H1 (cell line): ENCODE measurements around the gene ICE1.

Experiments
- BRCA1 ChIP-seq: IDR thresholded peaks from 2 replicates; pipeline ENCODE4 v1.6.1; 2012; ENCODE audit warnings: low read depth, low read length, improper control_type of control experiment
- HDAC2 ChIP-seq, 2 experiments: fragments of 300-600 bp in 1 of 2; sonication (generic) in 1 of 2; IDR thresholded peaks; 2 replicates each; pipeline ENCODE4 v1.6.1; 2011 to 2012; ENCODE audit warnings: low read depth in 2 of 2, low read length in 2 of 2, mild to moderate bottlenecking in 2 of 2, moderate library complexity in 2 of 2, borderline replicate concordance in 1 of 2, inconsistent platforms in 1 of 2
- POLR2A ChIP-seq, 2 experiments: IDR thresholded peaks; 1 replicate in 1 of 2; 2 replicates in 1 of 2; pipeline ENCODE4 v1.6.1; 2011; ENCODE audit warnings: low read depth in 2 of 2, low read length in 2 of 2, mild to moderate bottlenecking in 2 of 2; ENCODE audit errors: control extremely low read depth in 1 of 2
- POLR2AphosphoS5 ChIP-seq: IDR thresholded peaks from 2 replicates; pipeline ENCODE4 v1.6.1; 2011; ENCODE audit warnings: low read depth, low read length
- RBBP5 ChIP-seq: IDR thresholded peaks from 2 replicates; pipeline ENCODE4 v1.7.1; 2012; ENCODE audit warnings: low read depth, mild to moderate bottlenecking, inconsistent platforms, low read length, moderate library complexity, borderline replicate concordance
- ZNF274 ChIP-seq: IDR thresholded peaks from 2 replicates; pipeline ENCODE4 v1.7.0; 2012; ENCODE audit warnings: low read length, borderline replicate concordance; ENCODE audit errors: extremely low read depth
- TF ChIP-seq, protein P1 (sequence below), 3 experiments: IDR thresholded peaks; 1 replicate in 2 of 3; 2 replicates in 1 of 3; pipeline versions ENCODE4 v1.5.1 to v1.6.1; 2011; ENCODE audit warnings: low read length in 3 of 3, mild to moderate bottlenecking in 3 of 3, inconsistent platforms in 2 of 3, low read depth in 1 of 3, moderate library complexity in 1 of 3; ENCODE audit not compliant: insufficient read depth in 1 of 3; ENCODE audit errors: control extremely low read depth in 1 of 3

DNA sequence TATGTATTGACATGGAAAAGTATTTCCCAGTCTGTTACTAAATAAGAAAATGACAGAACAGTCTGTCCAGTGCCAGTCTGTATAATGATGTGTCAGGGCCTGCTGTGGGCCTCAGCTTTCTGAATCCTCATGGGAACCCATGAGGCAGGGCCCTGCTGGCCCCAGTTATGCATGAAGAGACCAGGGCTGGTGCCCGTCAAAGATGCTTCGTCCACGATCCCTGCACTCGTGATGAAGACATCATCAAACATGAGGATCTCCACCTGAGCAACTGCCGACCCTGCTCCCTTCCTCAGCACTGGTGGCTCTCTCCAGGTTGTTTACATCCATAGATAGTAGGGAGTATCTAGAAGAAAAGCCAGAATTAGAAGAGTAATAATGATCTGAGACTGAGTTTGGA, 52.5 kb downstream of the ICE1 start:
- no peak for TF ChIP-seq BRCA1
- TF ChIP-seq ZNF274: no peak
- TF ChIP-seq, protein P1, sequence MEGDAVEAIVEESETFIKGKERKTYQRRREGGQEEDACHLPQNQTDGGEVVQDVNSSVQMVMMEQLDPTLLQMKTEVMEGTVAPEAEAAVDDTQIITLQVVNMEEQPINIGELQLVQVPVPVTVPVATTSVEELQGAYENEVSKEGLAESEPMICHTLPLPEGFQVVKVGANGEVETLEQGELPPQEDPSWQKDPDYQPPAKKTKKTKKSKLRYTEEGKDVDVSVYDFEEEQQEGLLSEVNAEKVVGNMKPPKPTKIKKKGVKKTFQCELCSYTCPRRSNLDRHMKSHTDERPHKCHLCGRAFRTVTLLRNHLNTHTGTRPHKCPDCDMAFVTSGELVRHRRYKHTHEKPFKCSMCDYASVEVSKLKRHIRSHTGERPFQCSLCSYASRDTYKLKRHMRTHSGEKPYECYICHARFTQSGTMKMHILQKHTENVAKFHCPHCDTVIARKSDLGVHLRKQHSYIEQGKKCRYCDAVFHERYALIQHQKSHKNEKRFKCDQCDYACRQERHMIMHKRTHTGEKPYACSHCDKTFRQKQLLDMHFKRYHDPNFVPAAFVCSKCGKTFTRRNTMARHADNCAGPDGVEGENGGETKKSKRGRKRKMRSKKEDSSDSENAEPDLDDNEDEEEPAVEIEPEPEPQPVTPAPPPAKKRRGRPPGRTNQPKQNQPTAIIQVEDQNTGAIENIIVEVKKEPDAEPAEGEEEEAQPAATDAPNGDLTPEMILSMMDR (IDR thresholded peaks at IDR 0.05; ENCODE audit: control extremely low read depth in 1 of 3, insufficient read depth in 1 of 3, low read depth in 1 of 3, low read length in 3 of 3): no peak
- no peak for TF ChIP-seq POLR2AphosphoS5
- TF ChIP-seq HDAC2 (IDR thresholded peaks at IDR 0.05; ENCODE audit: borderline replicate concordance in 1 of 2, low read depth in 2 of 2, low read length in 2 of 2): no peak
- TF ChIP-seq POLR2A (IDR thresholded peaks at IDR 0.05; ENCODE audit: control extremely low read depth in 1 of 2, low read depth in 2 of 2, low read length in 2 of 2): no peak
- TF ChIP-seq RBBP5: no peak
